Kidney (tissue), 14 donors: ENCODE data around the gene ATL2. TPM values are rescaled to one million over a fixed set of nuclear protein-coding genes. Genes with fewer than 3 reads are reported as not detected.

Experiments used
- DNase-seq, 5 donors: peaks; one replicate each; pipeline ENCODE4 v3.0.0-alpha.2; 2013 to 2020
- FAIRE-seq: peaks from 2 replicates; lab custom pipeline; 2012; peaks lifted over from hg19 to GRCh38; lab: Jason Lieb, UNC
- H3K27ac ChIP-seq, 2 donors: one replicate each; pipeline ENCODE4 v1.7.0; 2013; ENCODE audit warnings: low read depth in 2 of 2, low read length in 2 of 2, inconsistent platforms in 1 of 2
- H3K27me3 ChIP-seq: one replicate; pipeline ENCODE4 v1.7.1; 2013; ENCODE audit warnings: low read length, inconsistent platforms; ENCODE audit not compliant: control insufficient read depth, insufficient read depth
- H3K36me3 ChIP-seq, 3 donors: one replicate each; pipeline versions ENCODE4 v1.7.0 to v1.7.1; 2013; ENCODE audit warnings: low read length in 3 of 3, control low read depth in 1 of 3, inconsistent platforms in 1 of 3; ENCODE audit not compliant: insufficient read depth in 3 of 3, control insufficient read depth in 2 of 3
- H3K4me1 ChIP-seq, 3 donors: one replicate each; pipeline versions ENCODE4 v1.7.0 to v1.7.1; 2013; ENCODE audit warnings: low read length in 3 of 3, inconsistent platforms in 1 of 3, low read depth in 1 of 3; ENCODE audit not compliant: control insufficient read depth in 2 of 3, insufficient read depth in 2 of 3
- H3K4me3 ChIP-seq, 3 donors: one replicate each; pipeline versions ENCODE4 v1.7.0 to v1.8.1; 2013; ENCODE audit warnings: low read length in 3 of 3, control low read depth in 1 of 3, inconsistent platforms in 1 of 3
- H3K9ac ChIP-seq, 3 donors: one replicate each; pipeline versions ENCODE4 v1.7.0 to v1.7.1; 2013; ENCODE audit warnings: low read length in 3 of 3, control low read depth in 1 of 3, inconsistent platforms in 1 of 3
- H3K9me3 ChIP-seq, 3 donors: one replicate each; pipeline versions ENCODE4 v1.7.0 to v1.7.1; 2013; ENCODE audit warnings: low read length in 3 of 3, control low read depth in 1 of 3, inconsistent platforms in 1 of 3; ENCODE audit not compliant: control insufficient read depth in 2 of 3, insufficient read depth in 1 of 3
- CTCF ChIP-seq: IDR thresholded peaks from 3 replicates; pipeline ENCODE4 v1.5.1; 2012; ENCODE audit warnings: mild to moderate bottlenecking, moderate library complexity, borderline replicate concordance; ENCODE audit not compliant: insufficient read depth; ENCODE audit errors: extremely low read depth
- intact Hi-C: fragments of 100-400 bp; cut with DNase I; formaldehyde crosslinking; loops from one replicate; pipeline ENCODE4 v1.11.1; 2022
- polyA plus RNA-seq: library from polyadenylated mRNA; stranded (reverse); fragments of 350-450 nt; fragmentation: Illumina TruSeq; extraction: RNeasy Lipid Tissue Mini Kit (QIAGEN cat#74804); gene quantifications from one replicate; pipeline ENCODE4 v1.2.3, GENCODE V29; 2014; ENCODE audit warnings: low read depth, low replicate concordance; ENCODE audit not compliant: insufficient read depth
- total RNA-seq: library from RNA; stranded (reverse); fragmentation: NEBNext Ultra II Directional; extraction: Animal tissue kit (Norgen Biotek cat#: 25700); gene quantifications from one replicate; pipeline ENCODE4 v1.2.1, GENCODE V29; 2021
- donor health status: control.
- donor health status: control.
- donor health status: control.
- donor health status: control.
- donor health status: control.
- donor health status: DM: yes; HTN: yes; CAD: no.
- donor health status: Normal renal cell carcinoma (clear cell type).

ATL2 gene
- total and polyA plus RNA-seq, 2 donors from 2014 or later: 22.0 to 52.1 TPM

GRCh38 chr2:38375696-38376345, 1.3 kb downstream of the ATL2 start:
- intact Hi-C loops: no loop called here
- peak overlapping the region; percentile 85 to 93 (median 92) for H3K9ac ChIP-seq
- H3K36me3 ChIP-seq: no peaks in the 10 kb centered on the region
- peak overlapping the region; percentile 91 to 95 (median 94) for H3K4me3 ChIP-seq
- H3K27me3 ChIP-seq: no peaks in the 10 kb centered on the region
- DNase-seq (peak in 1 of 5 donors; percentile 32), FAIRE-seq (no peak)
- no peaks in the 10 kb centered on the region for H3K9me3 ChIP-seq
- H3K27ac ChIP-seq: peak overlapping the region; percentile 93 to 95
- H3K4me1 ChIP-seq: peaks cover 5 to 7% (median 6%) of the 10 kb centered on the region in 3 donors
- no peak for TF ChIP-seq CTCF

- H3K27ac ChIP-seq: peak overlapping the region in 1 of 2 donors; percentile 13
- peak overlapping the region; percentile 91 to 95 (median 94) for H3K4me3 ChIP-seq
- no peaks in the 10 kb centered on the region for H3K27me3 ChIP-seq
- intact Hi-C loops: no loop called here
- peak overlapping the region in 2 of 3 donors; percentile 12 to 85 for H3K9ac ChIP-seq
- DNase-seq: peak in 2 of 5 donors; percentile 21 to 59
- no peak for TF ChIP-seq CTCF
- H3K9me3 ChIP-seq: no peaks in the 10 kb centered on the region
- no peak for FAIRE-seq
- peaks cover 5 to 6% (median 5%) of the 10 kb centered on the region in 3 donors for H3K4me1 ChIP-seq
- no peaks in the 10 kb centered on the region for H3K36me3 ChIP-seq
These were observed 2.1 kb downstream of the ATL2 start for GRCh38 chr2:38374984-38375383.

- no peak for DNase-seq
- Histone ChIP-seq H3K4me3 (no peak overlapping the region), H3K9ac (no peak overlapping the region), H3K27me3 (no peaks in the 10 kb centered on the region), H3K36me3 (no peaks in the 10 kb centered on the region), H3K27ac (no peak overlapping the region), H3K9me3 (no peaks in the 10 kb centered on the region), H3K4me1 (peaks cover 4 to 11% (median 6%) of the 10 kb centered on the region in 3 donors)
- intact Hi-C loops: no loop called here
- FAIRE-seq: no peak
- no peak for TF ChIP-seq CTCF
These were observed 5.8 kb downstream of the ATL2 start for GRCh38 chr2:38371235-38371634.

- H3K36me3 ChIP-seq: no peaks in the 10 kb centered on the region
- no peak overlapping the region for H3K27ac ChIP-seq
- intact Hi-C loops: no loop called here
- DNase-seq (no peak), FAIRE-seq (no peak)
- peaks cover 2 to 15% (median 6%) of the 10 kb centered on the region in 3 donors for H3K4me1 ChIP-seq
- TF ChIP-seq CTCF: no peak
- H3K9me3 ChIP-seq: no peaks in the 10 kb centered on the region
- no peak overlapping the region for H3K4me3 ChIP-seq
- H3K9ac ChIP-seq: no peak overlapping the region
- H3K27me3 ChIP-seq: no peaks in the 10 kb centered on the region
These were observed 6.4 kb downstream of the ATL2 start for GRCh38 chr2:38370664-38371063.
